K562 (cell line): ENCODE data around the gene S100A7A.

ENCODE experiments used
- BHLHE40 ChIP-seq: IDR thresholded peaks from 2 replicates; pipeline ENCODE4 v1.6.1; 2011; ENCODE audit warnings: low read length, improper control_type of control experiment
- ELF4 ChIP-seq: fragments of 450-650 bp; formaldehyde crosslinking; IDR thresholded peaks from 2 replicates; pipeline ENCODE4 v1.4.0; 2022; ENCODE audit warnings: missing genetic modification characterization
- EZH2 ChIP-seq: IDR thresholded peaks from 2 replicates; pipeline ENCODE4 v1.6.1; 2012; ENCODE audit warnings: low read depth, mild to moderate bottlenecking, inconsistent platforms, low read length, borderline replicate concordance
- HDAC6 ChIP-seq: IDR thresholded peaks from 2 replicates; pipeline ENCODE4 v1.6.1; 2012; ENCODE audit warnings: low read depth, mild to moderate bottlenecking, control low read depth, inconsistent platforms, low read length, moderate library complexity
- POLR2AphosphoS5 ChIP-seq: IDR thresholded peaks from 2 replicates; pipeline ENCODE4 v1.6.1; 2011; ENCODE audit warnings: mild to moderate bottlenecking, low read depth, low read length, moderate library complexity; ENCODE audit not compliant: control insufficient read depth, insufficient read depth
- RCOR1 ChIP-seq, 2 experiments: IDR thresholded peaks; 2 replicates each; pipeline ENCODE4 v1.6.1; 2012; ENCODE audit warnings: low read depth in 2 of 2, low read length in 2 of 2, borderline replicate concordance in 1 of 2, improper control_type of control experiment in 1 of 2
- RUNX1 ChIP-seq: sonication (generic); IDR thresholded peaks from 2 replicates; pipeline ENCODE4 v1.6.1; 2016; ENCODE audit warnings: antibody characterized with exemption, low read depth
- SPI1 ChIP-seq: IDR thresholded peaks from 2 replicates; pipeline ENCODE4 v1.6.1; 2011; ENCODE audit warnings: low read depth, low read length, control low read depth, borderline replicate concordance
- TBL1XR1 ChIP-seq, 2 experiments: IDR thresholded peaks; 2 replicates each; pipeline ENCODE4 v1.6.1; 2012; ENCODE audit warnings: improper control_type of control experiment in 2 of 2, low read length in 2 of 2, mild to moderate bottlenecking in 1 of 2
- TBP ChIP-seq: optimal IDR thresholded peaks from 2 replicates; pipeline ENCODE3; 2011; ENCODE audit warnings: low read depth, low read length, improper control_type of control experiment
- TF ChIP-seq, protein P1 (sequence below), 3 experiments: IDR thresholded peaks in 2 of 3; conservative IDR thresholded peaks in 1 of 3; 2 replicates each; pipeline ENCODE4 v1.5.1; 2011 to 2012; ENCODE audit warnings: low read length in 3 of 3, mild to moderate bottlenecking in 3 of 3, control low read depth in 2 of 3, improper control_type of control experiment in 1 of 3, inconsistent platforms in 1 of 3, low read depth in 1 of 3, mixed read lengths in 1 of 3, moderate library complexity in 1 of 3; ENCODE audit not compliant: insufficient read depth in 2 of 3
- TF ChIP-seq, protein P2 (sequence below): fragments of 450-650 bp; formaldehyde crosslinking; IDR thresholded peaks from 2 replicates; pipeline ENCODE4 v1.4.0; 2020; ENCODE audit warnings: mild to moderate bottlenecking, moderate library complexity
- TF ChIP-seq, protein P3 (sequence below): fragments of 200-800 bp; sonication (Bioruptor generic); IDR thresholded peaks from 2 replicates; pipeline ENCODE4 v1.6.1; 2017; ENCODE audit warnings: missing genetic modification characterization, missing compliant biosample characterization
- TF ChIP-seq, protein P4 (sequence below): fragments of 450-650 bp; IDR thresholded peaks from 2 replicates; pipeline ENCODE4 v1.6.1; 2018; ENCODE audit warnings: mild to moderate bottlenecking, low read depth; ENCODE audit not compliant: partially characterized antibody

DNA sequence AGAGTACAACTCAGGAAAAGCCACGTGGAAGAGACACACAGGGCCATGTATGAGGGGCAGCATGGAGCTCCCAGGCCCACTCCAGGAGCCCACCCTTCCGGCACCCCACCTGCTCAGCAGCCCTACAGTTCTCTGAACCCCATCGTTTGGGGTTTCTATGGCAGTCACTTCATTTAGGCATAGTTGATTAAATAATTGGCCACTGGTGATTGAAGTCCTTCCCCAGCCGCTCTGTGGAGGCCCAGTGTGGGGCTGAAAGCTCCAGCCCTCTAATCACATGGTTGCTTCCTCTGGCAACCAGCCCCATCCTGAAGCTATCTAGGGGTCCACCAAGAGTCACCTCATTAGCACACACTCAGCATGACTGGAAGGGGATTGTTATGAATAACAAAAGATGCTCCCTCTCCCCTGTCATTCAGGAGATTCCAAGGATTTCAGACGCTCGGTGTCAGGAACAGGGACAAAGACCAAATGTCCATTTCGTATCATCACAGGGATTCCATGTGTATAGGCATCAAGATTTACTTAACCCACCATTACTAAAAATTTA is 12.2 kb upstream of the S100A7A start:
- TF ChIP-seq, protein P1, sequence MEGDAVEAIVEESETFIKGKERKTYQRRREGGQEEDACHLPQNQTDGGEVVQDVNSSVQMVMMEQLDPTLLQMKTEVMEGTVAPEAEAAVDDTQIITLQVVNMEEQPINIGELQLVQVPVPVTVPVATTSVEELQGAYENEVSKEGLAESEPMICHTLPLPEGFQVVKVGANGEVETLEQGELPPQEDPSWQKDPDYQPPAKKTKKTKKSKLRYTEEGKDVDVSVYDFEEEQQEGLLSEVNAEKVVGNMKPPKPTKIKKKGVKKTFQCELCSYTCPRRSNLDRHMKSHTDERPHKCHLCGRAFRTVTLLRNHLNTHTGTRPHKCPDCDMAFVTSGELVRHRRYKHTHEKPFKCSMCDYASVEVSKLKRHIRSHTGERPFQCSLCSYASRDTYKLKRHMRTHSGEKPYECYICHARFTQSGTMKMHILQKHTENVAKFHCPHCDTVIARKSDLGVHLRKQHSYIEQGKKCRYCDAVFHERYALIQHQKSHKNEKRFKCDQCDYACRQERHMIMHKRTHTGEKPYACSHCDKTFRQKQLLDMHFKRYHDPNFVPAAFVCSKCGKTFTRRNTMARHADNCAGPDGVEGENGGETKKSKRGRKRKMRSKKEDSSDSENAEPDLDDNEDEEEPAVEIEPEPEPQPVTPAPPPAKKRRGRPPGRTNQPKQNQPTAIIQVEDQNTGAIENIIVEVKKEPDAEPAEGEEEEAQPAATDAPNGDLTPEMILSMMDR (IDR thresholded peaks at IDR 0.05 in 2 of 3, conservative IDR thresholded peaks at IDR 0.05 in 1 of 3; ENCODE audit: insufficient read depth in 2 of 3, low read depth in 1 of 3, low read length in 3 of 3), result no peak
- TF ChIP-seq RCOR1 (IDR thresholded peaks at IDR 0.05; ENCODE audit: borderline replicate concordance in 1 of 2, low read depth in 2 of 2, low read length in 2 of 2), result no peak
- TF ChIP-seq HDAC6, result no peak
- no peak for TF ChIP-seq TBP
- no peak for TF ChIP-seq RUNX1
- TF ChIP-seq EZH2, result no peak
- TF ChIP-seq ELF4, result no peak
- no peak for TF ChIP-seq SPI1
- no peak for TF ChIP-seq BHLHE40
- TF ChIP-seq, protein P2, sequence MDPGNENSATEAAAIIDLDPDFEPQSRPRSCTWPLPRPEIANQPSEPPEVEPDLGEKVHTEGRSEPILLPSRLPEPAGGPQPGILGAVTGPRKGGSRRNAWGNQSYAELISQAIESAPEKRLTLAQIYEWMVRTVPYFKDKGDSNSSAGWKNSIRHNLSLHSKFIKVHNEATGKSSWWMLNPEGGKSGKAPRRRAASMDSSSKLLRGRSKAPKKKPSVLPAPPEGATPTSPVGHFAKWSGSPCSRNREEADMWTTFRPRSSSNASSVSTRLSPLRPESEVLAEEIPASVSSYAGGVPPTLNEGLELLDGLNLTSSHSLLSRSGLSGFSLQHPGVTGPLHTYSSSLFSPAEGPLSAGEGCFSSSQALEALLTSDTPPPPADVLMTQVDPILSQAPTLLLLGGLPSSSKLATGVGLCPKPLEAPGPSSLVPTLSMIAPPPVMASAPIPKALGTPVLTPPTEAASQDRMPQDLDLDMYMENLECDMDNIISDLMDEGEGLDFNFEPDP, result no peak
- TF ChIP-seq, protein P3, sequence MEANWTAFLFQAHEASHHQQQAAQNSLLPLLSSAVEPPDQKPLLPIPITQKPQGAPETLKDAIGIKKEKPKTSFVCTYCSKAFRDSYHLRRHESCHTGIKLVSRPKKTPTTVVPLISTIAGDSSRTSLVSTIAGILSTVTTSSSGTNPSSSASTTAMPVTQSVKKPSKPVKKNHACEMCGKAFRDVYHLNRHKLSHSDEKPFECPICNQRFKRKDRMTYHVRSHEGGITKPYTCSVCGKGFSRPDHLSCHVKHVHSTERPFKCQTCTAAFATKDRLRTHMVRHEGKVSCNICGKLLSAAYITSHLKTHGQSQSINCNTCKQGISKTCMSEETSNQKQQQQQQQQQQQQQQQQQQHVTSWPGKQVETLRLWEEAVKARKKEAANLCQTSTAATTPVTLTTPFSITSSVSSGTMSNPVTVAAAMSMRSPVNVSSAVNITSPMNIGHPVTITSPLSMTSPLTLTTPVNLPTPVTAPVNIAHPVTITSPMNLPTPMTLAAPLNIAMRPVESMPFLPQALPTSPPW (CRISPR knock-in tag), result no peak
- TF ChIP-seq, protein P4, sequence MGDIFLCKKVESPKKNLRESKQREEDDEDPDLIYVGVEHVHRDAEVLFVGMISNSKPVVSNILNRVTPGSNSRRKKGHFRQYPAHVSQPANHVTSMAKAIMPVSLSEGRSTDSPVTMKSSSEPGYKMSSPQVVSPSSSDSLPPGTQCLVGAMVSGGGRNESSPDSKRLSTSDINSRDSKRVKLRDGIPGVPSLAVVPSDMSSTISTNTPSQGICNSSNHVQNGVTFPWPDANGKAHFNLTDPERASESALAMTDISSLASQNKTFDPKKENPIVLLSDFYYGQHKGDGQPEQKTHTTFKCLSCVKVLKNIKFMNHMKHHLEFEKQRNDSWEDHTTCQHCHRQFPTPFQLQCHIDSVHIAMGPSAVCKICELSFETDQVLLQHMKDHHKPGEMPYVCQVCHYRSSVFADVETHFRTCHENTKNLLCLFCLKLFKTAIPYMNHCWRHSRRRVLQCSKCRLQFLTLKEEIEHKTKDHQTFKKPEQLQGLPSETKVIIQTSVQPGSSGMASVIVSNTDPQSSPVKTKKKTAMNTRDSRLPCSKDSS, result no peak
- no peak for TF ChIP-seq POLR2AphosphoS5
- TF ChIP-seq TBL1XR1 (IDR thresholded peaks at IDR 0.05; ENCODE audit: low read length in 2 of 2), result no peak
